HepG2 (cell line): ENCODE results near the gene B4GALT5. TPM values are rescaled to one million over a fixed set of nuclear protein-coding genes. Genes with fewer than 3 reads are reported as not detected.

Experiments used
- ARID4A ChIP-seq: sonication (generic); formaldehyde crosslinking; IDR thresholded peaks from 2 replicates; pipeline ENCODE4 v1.5.0; 2020; ENCODE audit warnings: mild to moderate bottlenecking, missing genetic modification reagents, borderline replicate concordance
- CHD4 ChIP-seq: fragments of 200-600 bp; sonication (generic); IDR thresholded peaks from 2 replicates; pipeline ENCODE4 v1.7.0; 2017; ENCODE audit warnings: mild to moderate bottlenecking, low read length, borderline replicate concordance
- HNF4A ChIP-seq: sonication (generic); formaldehyde crosslinking; IDR thresholded peaks from 2 replicates; pipeline ENCODE4 v1.4.0; 2020; ENCODE audit warnings: missing genetic modification reagents
- HNRNPUL1 ChIP-seq: fragments of 200-400 bp; formaldehyde crosslinking; IDR thresholded peaks from 2 replicates; pipeline ENCODE4 v1.6.1; 2017; ENCODE audit warnings: low read depth, mild to moderate bottlenecking, low read length, moderate library complexity
- PAXIP1 ChIP-seq: sonication (generic); formaldehyde crosslinking; conservative IDR thresholded peaks from 2 replicates; pipeline ENCODE4 v1.4.0; 2020; ENCODE audit warnings: mild to moderate bottlenecking, missing genetic modification reagents, moderate library complexity
- TFE3 ChIP-seq: IDR thresholded peaks from 2 replicates; pipeline ENCODE4 v1.6.1; 2016
- YY1 ChIP-seq: IDR thresholded peaks from 2 replicates; pipeline ENCODE4 v1.6.1; 2011; ENCODE audit warnings: low read length, low read depth, moderate library complexity, mild to moderate bottlenecking; ENCODE audit not compliant: insufficient read depth, insufficient replicate concordance
- ZEB1 ChIP-seq: IDR thresholded peaks from 2 replicates; pipeline ENCODE4 v1.6.1; 2012; ENCODE audit warnings: mild to moderate bottlenecking, low read depth, inconsistent platforms; ENCODE audit not compliant: insufficient replicate concordance
- ZMYM4 ChIP-seq: sonication (generic); formaldehyde crosslinking; IDR thresholded peaks from 2 replicates; pipeline ENCODE4 v1.8.1; 2023; ENCODE audit warnings: mild to moderate bottlenecking, missing genetic modification reagents
- ZNF20 ChIP-seq: sonication (generic); formaldehyde crosslinking; IDR thresholded peaks from 2 replicates; pipeline ENCODE4 v1.4.0; 2020; ENCODE audit warnings: mild to moderate bottlenecking, moderate library complexity, missing genetic modification reagents
- ZSCAN12 ChIP-seq: sonication (generic); formaldehyde crosslinking; IDR thresholded peaks from 2 replicates; pipeline ENCODE4 v1.9.0; 2021; ENCODE audit warnings: mild to moderate bottlenecking, missing genetic modification reagents
- ZSCAN31 ChIP-seq: sonication (generic); formaldehyde crosslinking; IDR thresholded peaks from 2 replicates; pipeline ENCODE4 v1.5.0; 2020; ENCODE audit warnings: low read depth, mild to moderate bottlenecking, missing genetic modification reagents
- polyA plus RNA-seq, 8 experiments: library from polyadenylated mRNA; depleted of rRNA in 3 of 8; stranded (reverse) in 7 of 8; unstranded in 1 of 8; fragments of >200 nt; fragmentation: Illumina TruSeq in 4 of 8; extraction: Trizol in 4 of 8; gene quantifications; 2 replicates each; pipeline versions ENCODE4 v1.2.1 to v1.2.3, GENCODE V29; 2011 to 2016; ENCODE audit warnings: low read depth in 4 of 8, missing spikeins in 1 of 8, mixed read lengths in 1 of 8; ENCODE audit not compliant: insufficient read depth in 1 of 8
- total RNA-seq, 5 experiments: library from RNA; depleted of rRNA; stranded (reverse); fragments of >200 nt; fragmentation: Illumina TruSeq; extraction: Trizol; gene quantifications; 2 replicates each; pipeline ENCODE4 v1.2.3, GENCODE V29; 2016; ENCODE audit warnings: low read depth in 1 of 5
- TF ChIP-seq, protein P1 (sequence below): sonication (generic); formaldehyde crosslinking; IDR thresholded peaks from 2 replicates; pipeline ENCODE4 v1.5.1; 2020; ENCODE audit warnings: mild to moderate bottlenecking, missing genetic modification reagents, moderate library complexity

Gene B4GALT5
- total and polyA plus RNA-seq, 2 of the 13 experiments (the other 11 are each of a cell fraction or from before 2014, with no cell fraction given) = 27.3 to 30.9 TPM

DNA sequence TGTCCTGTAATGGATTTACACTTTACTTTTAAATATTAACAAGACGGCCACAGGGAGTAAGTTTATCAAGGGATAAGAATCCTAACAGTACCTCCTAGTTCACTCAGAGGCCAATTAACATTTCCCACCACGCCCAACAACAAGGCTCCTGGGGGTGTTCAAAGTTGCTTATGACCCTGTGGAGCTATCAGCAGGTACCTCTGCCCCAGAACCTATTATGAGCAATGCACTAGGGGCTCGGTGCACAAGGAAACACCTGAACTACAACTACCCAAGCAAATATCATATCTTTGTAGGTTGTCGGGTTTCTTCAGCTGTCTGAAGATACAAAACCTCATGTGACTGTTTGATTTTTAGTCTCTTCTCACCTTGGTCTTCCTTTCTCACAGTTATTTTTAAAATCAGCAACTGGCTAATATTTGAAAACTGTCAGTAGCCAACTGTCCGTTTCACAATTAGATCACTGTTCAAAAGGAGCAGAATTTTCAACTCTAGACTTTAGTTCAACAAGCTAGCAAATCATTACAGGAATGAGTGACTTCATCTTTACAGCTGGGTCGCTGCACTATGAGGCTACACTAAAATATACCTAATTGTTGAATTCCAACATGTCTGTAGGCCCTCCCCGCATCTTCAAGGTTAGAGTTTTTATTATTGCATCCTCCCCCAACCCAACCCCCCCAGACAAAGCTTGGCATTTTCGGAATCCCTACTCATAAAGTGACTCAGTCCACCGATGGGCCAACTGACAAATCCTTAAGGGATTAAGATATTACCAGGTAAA, 38.1 kb downstream of the B4GALT5 start (continued):
- TF ChIP-seq PAXIP1 (CRISPR knock-in tag) (peak; percentile 89), HNRNPUL1 (peak; percentile 65; the same call in 1 of the 2 replicates), ZSCAN12 (CRISPR knock-in tag) (peak; percentile 28; the same call in 1 of the 2 replicates), YY1 (peak; percentile 18), HNF4A (CRISPR knock-in tag) (peak; percentile 80), ZMYM4 (CRISPR knock-in tag) (peak; percentile 22; the same call in 1 of the 2 replicates), CHD4 (peak; percentile 98; the same call in 1 of the 2 replicates), ARID4A (CRISPR knock-in tag) (peak; percentile 25; the same call in 1 of the 2 replicates), TFE3 (CRISPR knock-in tag) (peak; percentile 80), ZSCAN31 (CRISPR knock-in tag) (0 out of 2 replicates have a peak, but pooled peaks have one; percentile 44), ZEB1 (peak; percentile 64), ZNF20 (CRISPR knock-in tag) (0 out of 2 replicates have a peak, but pooled peaks have one; percentile 14)
- TF ChIP-seq, protein P1, sequence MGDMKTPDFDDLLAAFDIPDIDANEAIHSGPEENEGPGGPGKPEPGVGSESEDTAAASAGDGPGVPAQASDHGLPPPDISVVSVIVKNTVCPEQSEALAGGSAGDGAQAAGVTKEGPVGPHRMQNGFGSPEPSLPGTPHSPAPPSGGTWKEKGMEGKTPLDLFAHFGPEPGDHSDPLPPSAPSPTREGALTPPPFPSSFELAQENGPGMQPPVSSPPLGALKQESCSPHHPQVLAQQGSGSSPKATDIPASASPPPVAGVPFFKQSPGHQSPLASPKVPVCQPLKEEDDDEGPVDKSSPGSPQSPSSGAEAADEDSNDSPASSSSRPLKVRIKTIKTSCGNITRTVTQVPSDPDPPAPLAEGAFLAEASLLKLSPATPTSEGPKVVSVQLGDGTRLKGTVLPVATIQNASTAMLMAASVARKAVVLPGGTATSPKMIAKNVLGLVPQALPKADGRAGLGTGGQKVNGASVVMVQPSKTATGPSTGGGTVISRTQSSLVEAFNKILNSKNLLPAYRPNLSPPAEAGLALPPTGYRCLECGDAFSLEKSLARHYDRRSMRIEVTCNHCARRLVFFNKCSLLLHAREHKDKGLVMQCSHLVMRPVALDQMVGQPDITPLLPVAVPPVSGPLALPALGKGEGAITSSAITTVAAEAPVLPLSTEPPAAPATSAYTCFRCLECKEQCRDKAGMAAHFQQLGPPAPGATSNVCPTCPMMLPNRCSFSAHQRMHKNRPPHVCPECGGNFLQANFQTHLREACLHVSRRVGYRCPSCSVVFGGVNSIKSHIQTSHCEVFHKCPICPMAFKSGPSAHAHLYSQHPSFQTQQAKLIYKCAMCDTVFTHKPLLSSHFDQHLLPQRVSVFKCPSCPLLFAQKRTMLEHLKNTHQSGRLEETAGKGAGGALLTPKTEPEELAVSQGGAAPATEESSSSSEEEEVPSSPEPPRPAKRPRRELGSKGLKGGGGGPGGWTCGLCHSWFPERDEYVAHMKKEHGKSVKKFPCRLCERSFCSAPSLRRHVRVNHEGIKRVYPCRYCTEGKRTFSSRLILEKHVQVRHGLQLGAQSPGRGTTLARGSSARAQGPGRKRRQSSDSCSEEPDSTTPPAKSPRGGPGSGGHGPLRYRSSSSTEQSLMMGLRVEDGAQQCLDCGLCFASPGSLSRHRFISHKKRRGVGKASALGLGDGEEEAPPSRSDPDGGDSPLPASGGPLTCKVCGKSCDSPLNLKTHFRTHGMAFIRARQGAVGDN (CRISPR knock-in tag) = no peak
